GM19023 (cell line): ENCODE data around the gene RHO.
"Not testable (repeated sequence)": the region's sequence is repeated elsewhere in the genome, so short reads cannot be mapped to it uniquely, and the experiment has no call there.

ENCODE experiments used
- ATAC-seq: cut with Tn5 transposase; IDR thresholded peaks from one replicate; pipeline ENCODE4 v1.9.1; 2021; ENCODE audit warnings: mild to moderate bottlenecking, moderate library complexity; ENCODE audit not compliant: unreplicated experiment

The RHO gene

GRCh38 chr3:129498603-129499488 is 29.6 kb upstream of the RHO start:
- not testable (repeated sequence) for ATAC-seq

DNA sequence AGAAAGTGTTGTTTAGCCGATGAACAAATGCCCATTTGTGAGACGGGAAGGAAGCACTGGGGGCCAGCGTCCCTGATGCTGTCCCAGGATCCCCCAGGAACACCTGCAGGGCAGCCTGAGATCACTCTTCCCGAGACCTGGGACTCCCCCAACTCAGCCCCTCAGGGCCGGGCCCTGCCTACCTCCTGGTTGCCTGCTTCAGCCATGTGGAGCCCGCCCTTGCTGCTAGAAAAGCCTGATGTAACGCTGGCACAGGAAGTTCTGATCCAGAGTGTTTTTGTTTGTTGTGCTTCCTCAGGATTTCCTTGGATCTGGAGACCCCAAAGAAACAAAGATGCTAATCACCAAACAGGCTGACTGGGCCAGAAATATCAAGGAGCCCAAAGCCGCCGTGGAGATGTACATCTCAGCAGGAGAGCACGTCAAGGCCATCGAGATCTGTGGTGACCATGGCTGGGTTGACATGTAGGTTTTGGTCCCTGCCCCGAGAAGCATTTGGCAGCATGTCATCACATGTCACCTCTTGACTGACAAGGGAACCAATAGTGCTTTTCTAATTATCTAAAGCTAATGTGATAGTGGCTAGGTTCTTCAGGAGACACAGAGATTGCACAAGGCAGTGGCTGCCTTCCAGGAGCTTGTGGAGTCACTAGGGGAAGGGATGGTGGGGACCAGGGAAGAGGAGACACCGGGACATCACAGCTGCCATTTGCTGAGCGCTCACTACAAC is 28.7 kb upstream of the RHO start:
- ATAC-seq: not testable (repeated sequence)

DNA sequence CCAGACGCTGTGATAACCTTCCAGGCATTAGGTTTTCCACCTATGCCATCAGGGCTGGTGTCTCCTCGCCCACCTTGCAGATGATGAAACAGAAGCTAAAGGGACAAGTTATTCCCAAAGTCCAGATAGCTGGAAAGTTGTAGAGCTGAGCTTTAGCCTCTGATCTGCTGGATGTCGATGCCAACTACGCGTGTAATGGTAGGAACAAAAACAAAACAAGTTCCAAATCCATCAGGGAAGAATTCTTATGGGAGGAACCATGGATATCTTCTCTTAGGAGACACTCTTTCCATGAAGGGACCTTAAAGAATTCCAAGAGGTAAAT is 28.1 kb upstream of the RHO start:
- no peak for ATAC-seq

DNA sequence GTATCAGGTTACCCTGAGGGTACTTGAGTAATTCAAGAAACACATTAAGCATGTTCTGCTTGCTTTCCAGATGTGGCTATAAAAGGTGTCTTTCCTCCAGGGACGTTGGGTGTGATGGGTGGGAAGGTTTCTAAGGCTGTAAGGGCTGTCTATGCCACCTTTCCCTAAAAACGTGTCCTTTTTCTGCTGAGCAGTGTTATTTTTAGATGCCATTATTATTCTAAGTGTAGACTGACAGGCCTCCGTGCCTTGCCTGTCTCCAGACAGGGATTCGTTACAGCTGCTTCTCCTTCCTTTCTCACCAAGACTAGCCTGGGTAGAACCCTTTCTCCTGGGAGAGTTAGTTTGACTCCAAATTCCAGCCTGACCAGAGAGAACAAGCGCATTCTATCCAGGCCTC is 26.8 kb upstream of the RHO start:
- ATAC-seq: no peak

GRCh38 chr3:129502641-129503408 is 25.6 kb upstream of the RHO start:
- no peak for ATAC-seq

DNA sequence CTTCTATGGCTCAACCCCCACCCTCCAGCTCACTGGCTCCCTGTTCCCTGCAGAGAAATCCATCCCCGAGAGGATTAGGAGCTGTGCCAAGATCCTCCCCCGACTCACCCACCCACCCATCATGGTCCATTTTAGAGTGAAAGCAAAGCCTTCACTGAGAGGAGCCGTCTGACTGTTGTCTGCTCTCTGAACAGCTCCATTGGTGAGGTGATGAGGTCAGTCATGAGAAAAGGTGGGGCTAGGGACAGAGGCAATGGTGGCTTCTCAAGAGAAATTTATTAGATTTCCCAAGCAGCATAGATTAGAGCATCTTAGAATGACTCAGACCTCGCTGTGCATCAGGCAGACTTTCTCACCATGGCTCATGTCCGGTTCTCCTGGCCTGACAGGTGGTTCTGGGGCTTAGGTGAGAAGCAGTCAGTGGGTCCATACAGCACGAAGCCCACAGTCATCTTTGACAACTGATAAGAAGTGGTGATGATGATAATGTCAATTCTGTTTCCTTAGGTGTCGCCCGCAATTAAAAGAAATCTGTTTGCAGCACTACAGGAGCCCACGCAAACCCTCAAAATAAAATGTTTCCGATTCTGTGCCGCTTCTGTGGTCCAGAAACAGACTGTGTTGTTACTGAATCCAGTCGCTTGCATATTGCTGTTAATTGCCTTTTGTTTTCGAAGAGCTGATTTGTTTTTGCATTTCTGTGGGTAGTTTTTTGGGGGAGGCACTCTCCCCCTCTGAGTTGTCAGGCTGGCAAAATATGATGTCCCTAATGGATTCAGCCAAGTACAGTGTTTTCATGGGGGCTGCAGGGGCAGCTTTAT is 24.8 kb upstream of the RHO start:
- ATAC-seq: no peak

DNA sequence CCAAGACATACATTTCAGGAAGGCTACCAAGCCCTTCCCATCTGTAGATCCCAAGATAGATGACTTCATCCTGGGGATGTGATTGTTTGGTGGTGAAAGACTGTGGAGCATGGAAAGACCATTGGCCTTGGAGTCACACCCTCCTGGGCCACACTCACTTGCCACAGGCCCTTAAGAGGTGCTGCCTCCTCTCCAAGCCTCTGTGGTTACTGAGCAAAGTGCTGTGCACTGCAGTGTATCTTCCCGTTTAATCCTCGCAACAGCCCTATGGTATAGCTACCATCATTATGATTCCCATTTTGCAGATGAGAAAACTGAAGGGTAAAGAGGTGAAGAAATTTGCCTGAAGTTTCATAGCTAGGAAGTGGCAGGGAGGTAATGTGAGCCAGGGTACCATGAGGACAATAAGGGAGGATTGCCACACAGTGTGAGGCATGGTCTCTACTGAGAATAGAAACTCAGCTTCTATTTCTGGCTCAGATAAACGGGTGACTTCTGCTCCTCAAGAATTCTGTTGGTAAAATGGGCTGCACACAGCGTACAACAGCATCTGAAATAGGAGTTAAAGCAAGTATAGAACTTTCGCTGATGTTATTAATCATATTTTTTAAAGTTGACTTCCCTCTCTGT is 23.9 kb upstream of the RHO start:
- no peak for ATAC-seq

DNA sequence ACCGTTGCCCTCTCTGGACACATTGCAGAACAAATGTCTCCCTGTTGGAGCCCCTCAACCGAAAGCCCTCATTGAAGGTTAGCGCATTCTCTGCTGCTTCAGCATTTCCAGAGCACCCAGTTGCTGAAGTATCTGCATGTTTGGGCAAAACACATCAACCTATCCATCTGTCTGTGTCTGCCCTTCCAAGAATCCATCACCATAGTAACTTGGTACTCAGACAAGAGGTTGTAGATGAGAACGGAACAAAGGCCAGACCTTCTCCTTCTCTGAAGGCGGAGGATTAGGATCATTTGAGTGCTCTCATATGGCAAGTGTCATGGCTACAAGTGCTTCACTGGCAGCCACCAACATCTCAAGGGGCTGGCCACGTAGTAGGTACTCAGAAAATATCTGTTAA is 23.1 kb upstream of the RHO start:
- ATAC-seq: no peak

DNA sequence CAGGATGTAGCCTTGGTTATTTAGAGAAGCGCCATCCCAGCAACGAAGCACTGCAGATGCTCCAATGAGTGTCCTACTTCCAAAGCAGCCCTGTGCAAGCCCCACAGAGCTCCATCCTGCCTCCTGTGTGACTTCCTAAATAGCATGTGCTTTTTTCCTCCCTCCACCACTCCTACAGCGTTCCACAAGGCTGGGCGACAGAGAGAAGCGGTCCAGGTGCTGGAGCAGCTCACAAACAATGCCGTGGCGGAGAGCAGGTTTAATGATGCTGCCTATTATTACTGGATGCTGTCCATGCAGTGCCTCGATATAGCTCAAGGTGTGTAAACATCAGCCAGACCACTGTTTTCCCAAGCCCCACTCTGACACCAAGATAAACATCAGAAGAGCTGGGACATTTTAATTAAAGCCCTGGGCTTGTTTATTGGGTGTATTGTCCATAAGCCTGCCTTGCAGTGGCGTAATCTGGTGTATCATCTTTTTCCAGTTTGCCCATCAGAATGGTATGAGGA is 22.2 kb upstream of the RHO start:
- no peak for ATAC-seq

DNA sequence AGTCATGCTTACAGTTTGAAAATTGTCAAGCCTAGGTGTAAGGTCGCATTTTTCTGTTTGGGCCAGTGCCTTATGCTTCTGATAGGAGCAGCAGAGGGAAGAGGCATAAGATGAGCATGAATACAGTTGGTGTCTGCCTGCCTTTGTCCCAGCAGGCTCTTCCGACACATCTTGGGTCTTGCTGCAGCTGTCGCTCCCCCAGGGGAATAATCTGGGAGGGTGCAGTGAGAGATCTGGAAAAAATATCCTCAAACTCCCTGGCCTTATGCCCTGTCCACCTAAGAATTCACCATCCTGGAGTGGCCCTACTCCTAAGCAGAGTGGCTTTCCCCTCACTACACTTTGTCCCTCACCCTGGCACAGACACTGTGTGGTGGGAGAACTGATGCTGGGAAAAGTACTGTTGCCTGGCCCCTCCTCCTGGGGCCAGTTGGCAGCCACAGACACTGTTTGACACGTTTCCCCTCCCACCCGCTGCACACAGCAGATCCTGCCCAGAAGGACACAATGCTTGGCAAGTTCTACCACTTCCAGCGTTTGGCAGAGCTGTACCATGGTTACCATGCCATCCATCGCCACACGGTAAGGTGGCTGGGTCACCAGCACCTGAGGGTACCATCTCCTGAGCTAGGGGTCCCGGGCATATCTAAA is 21.1 kb upstream of the RHO start:
- ATAC-seq: no peak

DNA sequence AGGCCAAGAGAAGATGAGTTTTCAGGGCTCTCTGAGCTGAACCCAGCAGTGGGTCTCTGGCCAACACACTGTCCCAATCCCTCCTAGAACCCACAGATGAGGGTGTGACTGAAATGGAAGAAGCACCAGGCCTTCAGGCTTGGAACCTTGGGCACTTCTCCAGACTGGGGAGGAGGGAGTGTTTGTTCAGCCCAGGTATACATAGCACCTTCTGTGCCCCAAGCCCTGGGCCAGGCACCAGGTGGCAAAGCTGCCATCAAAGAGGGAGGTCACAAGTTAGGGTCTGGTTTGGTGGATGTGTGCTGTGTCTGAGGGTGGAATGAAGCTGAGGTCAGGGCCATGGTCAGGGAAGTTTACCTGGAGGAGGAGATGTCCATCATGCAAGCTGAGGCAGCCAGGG is 15.8 kb upstream of the RHO start:
- ATAC-seq: no peak

GRCh38 chr3:129513705-129514104 is 14.7 kb upstream of the RHO start:
- ATAC-seq: no peak

GRCh38 chr3:129514110-129514509 is 14.3 kb upstream of the RHO start:
- no peak for ATAC-seq

DNA sequence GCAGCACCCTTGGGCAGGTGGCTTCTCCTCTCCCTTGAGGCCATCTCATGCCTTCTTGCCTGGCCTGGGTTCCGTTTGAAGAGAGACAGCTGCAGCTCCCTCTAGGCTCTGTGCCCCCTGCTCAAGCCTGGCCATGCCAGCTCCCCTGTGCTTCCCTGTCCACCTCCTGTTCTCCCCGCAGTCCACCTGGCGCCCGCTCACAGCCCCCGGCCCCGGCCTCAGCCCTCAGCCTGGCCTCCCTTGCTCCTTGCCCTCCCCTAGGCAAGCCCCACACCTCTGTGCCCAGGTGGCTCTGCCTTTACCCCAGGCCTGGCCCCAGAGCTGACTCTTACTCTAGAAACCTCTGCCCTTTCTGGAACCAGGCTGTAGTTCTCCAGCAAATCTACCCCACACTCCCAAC is 13.9 kb upstream of the RHO start:
- no peak for ATAC-seq

DNA sequence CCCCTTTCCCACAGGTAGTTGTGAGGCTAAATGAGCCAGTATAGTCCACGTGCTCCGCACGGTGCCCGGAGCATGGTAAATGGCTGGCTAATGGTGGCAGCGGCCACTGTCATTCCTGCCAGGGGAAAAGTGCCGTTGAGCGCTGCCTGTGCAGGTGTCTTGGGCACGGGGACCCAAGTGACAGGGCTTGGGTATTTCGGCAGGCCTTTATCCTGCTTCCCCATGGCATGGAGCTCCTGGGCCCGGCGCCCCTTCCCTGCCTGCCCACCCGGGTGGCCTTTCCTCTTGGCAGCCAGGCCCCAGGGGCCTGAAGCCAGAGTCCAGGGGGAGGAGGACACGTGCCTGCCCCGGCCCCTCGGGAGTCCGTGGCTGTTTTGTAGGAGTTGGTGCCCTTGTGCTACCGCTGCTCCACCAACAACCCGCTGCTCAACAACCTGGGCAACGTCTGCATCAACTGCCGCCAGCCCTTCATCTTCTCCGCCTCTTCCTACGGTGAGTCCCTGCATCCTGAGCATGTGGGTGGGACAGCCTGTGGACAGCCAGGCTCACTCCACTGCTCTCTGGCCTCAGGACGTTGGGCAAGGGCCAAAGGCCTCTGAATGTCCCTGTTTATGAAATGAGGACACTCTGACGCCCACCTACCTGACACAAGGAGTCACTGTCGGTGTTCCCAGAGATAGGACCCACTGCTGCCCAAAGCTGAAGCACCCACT is 13.2 kb upstream of the RHO start:
- ATAC-seq: not testable (repeated sequence)

DNA sequence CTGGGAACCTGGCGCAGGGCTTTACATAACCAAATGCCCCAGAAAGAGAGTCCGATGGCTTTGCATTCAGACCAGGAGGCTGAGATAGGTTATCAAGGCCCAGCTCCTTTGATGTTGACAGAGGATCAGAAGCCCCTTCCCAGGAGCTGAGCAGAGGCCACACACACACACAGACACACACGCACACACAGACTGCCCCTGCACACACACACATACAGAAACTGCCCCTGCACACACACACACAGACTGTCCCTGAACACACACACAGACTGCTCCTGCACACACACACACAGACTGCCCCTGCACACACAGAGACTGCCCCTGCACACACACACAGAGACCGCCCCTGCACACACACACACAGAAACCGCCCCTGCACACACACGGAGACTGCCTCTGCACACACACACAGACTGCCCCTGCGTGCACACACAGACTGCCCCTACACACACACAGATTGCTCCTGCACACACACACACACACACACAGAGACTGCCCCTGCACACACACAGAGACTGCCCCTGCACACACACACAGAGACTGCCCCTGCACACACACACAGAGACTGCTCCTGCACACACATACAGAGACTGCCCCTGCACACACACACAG is 12.5 kb upstream of the RHO start:
- ATAC-seq: not testable (repeated sequence)

DNA sequence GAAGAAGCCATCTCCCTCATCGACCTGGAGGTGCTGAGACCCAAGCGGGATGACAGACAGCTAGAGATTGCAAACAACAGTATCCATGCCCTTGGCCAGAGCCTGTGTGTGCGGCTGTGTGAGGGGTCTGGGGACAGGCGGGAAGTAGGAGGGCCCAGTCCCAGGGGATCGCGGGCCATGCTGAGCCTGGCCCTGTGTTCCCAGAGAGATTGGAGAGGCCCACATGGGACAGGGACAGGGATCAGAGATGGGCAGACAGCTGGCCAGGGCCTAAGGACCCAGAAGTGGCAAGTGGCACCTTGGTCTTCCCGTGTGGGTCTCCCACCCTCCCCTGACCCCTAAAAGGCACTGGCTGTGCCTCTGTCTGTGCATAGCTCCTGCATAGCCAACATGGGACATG is 10.9 kb upstream of the RHO start:
- ATAC-seq: no peak

DNA sequence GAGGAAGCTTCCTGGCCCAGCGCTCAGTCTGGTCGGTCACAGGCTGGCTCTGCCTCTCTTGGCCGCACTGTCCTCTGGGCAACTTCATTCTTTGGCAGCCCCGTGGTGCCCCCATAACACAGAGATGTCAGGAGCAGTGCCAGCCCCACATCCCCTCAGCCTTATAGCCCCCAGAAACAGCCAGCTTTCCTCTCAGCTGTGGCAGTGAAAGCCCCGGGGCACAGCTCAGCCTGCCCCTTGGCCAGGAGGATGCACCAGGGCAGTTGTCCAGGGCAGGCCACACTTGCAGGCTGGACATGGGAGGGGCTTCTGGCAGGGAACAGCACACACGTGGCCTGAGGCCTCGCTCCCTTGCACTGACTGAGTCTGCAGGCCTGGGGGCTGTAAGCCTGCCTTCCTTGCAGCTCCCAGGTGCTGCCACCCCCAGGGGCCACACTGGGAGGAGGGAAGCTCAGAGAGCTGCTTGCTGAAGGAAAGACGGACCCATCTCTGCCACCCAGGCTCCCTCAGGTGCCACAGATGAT is 10.3 kb upstream of the RHO start:
- no peak for ATAC-seq
